Thoracic aorta (tissue), 2 donors: ENCODE measurements around the gene FRS2. TPM values are rescaled to one million over a fixed set of nuclear protein-coding genes. Genes with fewer than 3 reads are reported as not detected.

Source experiments
- ATAC-seq: fragments of 150-250 bp; one replicate; pipeline ENCODE4 v1.8.0; 2017; ENCODE audit warnings: low read depth; ENCODE audit not compliant: insufficient number of reproducible peaks, low FRiP score
- DNase-seq: peaks from one replicate; pipeline ENCODE4 v3.0.0-alpha.2; 2020; ENCODE audit warnings: low spot score
- H3K27ac ChIP-seq, 2 donors: fragments of 200-600 bp; sonication (generic); 1 replicate in 1 of 2; 2 replicates in 1 of 2; pipeline ENCODE4 v1.5.1; 2016; ENCODE audit warnings: mild to moderate bottlenecking in 2 of 2, moderate library complexity in 2 of 2
- H3K27me3 ChIP-seq: fragments of 200-600 bp; sonication (generic); replicated peaks from 2 replicates; pipeline ENCODE4 v1.6.0; 2016; ENCODE audit warnings: mild to moderate bottlenecking; ENCODE audit not compliant: insufficient read depth
- H3K36me3 ChIP-seq: fragments of 200-600 bp; sonication (generic); one replicate; pipeline ENCODE4 v1.5.1; 2016
- H3K4me1 ChIP-seq, 2 donors: fragments of 200-600 bp; sonication (generic); 1 replicate in 1 of 2; 2 replicates in 1 of 2; pipeline versions ENCODE4 v1.5.1 to v1.6.0; 2016; ENCODE audit warnings: low read depth in 2 of 2, mild to moderate bottlenecking in 1 of 2; ENCODE audit not compliant: control insufficient read depth in 1 of 2
- H3K4me3 ChIP-seq: fragments of 200-600 bp; sonication (generic); 2 replicates; pipeline ENCODE4 v1.5.1; 2016; ENCODE audit warnings: mild to moderate bottlenecking
- H3K9me3 ChIP-seq: fragments of 200-600 bp; sonication (generic); 2 replicates; pipeline ENCODE4 v1.5.1; 2016
- total RNA-seq, 2 donors: library from RNA; depleted of rRNA; stranded (reverse); fragments of >200 nt; gene quantifications; one replicate each; pipeline versions ENCODE4 v1.1.0 to v1.2.3, GENCODE V29; 2016
- TF ChIP-seq, protein P1 (sequence below): fragments of 200-600 bp; sonication (generic); IDR thresholded peaks from one replicate; pipeline ENCODE4 v1.5.1; 2019; ENCODE audit warnings: antibody characterized with exemption

FRS2 gene
- total RNA-seq, 2 donors from 2014 or later = 29.8 to 72.3 TPM

DNA sequence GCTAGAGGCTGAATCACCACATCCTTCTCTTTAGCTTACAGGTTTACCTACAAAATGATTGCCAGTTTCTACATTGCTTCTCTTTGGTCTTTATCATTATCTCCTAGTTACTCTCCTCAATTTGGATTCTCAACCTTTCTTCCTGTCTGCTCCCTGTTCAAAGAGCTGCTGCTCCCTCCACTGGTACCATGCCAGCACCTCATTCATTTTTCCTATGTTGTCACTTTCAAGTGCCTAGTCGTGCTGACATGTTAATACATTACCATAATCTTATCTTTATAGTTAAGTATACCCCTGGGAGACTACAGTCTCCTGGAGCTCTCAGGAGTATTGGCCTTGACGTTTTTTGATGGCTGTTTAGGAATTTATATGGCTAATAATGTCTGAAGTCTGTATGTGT is 14.2 kb downstream of the FRS2 start:
- Histone ChIP-seq H3K27me3 (no peaks in the 10 kb centered on the region), H3K36me3 (no peaks in the 10 kb centered on the region), H3K4me1 (peaks cover 7 to 30% of the 10 kb centered on the region in 2 donors), H3K27ac (no peak overlapping the region), H3K4me3 (no peak overlapping the region), H3K9me3 (peaks cover 5% of the 10 kb centered on the region)
- no peak for ATAC-seq
- TF ChIP-seq, protein P1, sequence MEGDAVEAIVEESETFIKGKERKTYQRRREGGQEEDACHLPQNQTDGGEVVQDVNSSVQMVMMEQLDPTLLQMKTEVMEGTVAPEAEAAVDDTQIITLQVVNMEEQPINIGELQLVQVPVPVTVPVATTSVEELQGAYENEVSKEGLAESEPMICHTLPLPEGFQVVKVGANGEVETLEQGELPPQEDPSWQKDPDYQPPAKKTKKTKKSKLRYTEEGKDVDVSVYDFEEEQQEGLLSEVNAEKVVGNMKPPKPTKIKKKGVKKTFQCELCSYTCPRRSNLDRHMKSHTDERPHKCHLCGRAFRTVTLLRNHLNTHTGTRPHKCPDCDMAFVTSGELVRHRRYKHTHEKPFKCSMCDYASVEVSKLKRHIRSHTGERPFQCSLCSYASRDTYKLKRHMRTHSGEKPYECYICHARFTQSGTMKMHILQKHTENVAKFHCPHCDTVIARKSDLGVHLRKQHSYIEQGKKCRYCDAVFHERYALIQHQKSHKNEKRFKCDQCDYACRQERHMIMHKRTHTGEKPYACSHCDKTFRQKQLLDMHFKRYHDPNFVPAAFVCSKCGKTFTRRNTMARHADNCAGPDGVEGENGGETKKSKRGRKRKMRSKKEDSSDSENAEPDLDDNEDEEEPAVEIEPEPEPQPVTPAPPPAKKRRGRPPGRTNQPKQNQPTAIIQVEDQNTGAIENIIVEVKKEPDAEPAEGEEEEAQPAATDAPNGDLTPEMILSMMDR = no peak
- no peak for DNase-seq

DNA sequence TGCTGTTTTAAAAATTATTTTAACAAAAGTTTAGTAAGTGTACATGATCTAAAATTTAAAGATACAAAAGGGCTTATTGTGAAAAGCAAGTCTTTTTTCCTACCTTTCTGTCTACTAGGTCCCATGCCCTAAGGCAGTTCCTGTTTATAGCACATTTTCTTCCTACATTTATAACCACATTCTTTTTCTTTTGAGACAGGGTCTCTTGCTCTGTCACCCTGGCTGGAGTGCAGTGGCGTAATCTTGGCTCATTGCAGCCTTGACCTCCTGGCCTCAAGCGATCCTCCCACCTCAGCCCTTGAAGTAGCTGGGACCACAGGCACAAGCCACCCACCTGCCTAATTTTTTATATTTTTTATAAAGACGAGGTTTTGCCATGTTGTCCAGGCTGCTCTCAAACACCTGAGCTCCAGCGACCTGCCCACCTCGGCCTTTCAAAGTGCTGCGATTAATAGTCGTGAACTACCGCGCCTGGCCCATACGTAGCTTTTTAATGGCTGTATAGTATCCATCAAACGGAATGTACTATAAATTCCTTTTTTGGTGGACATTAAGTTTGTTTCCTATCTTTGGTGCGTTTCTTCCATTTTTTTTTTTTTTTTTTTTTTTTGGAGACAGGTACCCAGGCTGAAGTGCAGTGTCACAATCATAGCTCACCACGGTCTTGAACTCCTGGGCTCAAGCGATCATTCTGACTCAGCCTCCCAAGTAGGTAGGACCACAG is 20.9 kb downstream of the FRS2 start:
- no peak for DNase-seq
- TF ChIP-seq, protein P1 = no peak

DNA sequence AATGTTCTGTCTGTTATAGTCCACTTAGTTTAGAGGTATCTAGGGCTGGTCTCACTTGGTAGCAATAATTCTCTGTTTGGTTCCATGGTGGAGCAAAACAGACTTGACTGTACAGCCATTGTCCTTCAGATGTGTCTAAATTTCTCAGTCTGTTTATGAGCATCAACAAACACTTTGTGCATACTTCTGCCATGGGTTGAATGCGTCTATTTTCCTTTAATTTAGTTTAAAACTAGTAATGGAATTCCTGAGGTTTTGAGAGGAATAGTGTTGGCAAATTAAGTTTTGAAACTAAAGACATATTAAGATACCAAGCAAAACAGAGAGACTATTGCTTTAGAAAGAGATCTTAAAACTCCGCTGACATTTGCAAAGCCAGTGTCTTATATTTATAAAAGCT is 22.6 kb downstream of the FRS2 start:
- no peak for ATAC-seq
- TF ChIP-seq, protein P1 = no peak

More for the DNA sequence above, 20.9 kb downstream of the FRS2 start:
- Histone ChIP-seq H3K36me3 (no peaks in the 10 kb centered on the region), H3K4me3 (no peak overlapping the region), H3K9me3 (peaks cover 5% of the 10 kb centered on the region), H3K4me1 (peaks cover 7 to 15% of the 10 kb centered on the region in 2 donors), H3K27me3 (no peaks in the 10 kb centered on the region), H3K27ac (no peak overlapping the region)
- no peak for ATAC-seq

DNA sequence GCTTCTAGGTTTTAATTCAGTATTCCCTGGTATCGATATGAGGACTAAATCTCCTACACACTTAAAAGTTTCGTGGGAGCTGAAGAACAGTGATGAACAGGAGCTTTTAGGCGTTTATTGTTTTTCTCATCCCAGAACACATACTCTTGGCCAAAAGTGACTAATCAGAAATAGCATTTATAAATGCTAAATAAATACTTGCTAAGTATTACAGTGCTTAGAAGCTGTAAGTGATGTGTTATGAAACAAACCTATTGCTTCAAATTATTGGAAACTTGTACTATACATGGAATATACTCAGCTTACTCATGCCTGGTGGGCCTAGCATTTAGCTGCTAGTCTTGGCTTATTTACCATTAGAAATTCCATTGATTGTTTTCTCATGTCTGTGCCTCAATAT is 24.9 kb downstream of the FRS2 start:
- Histone ChIP-seq H3K4me3 (no peak overlapping the region), H3K27me3 (no peaks in the 10 kb centered on the region), H3K27ac (no peak overlapping the region), H3K36me3 (no peaks in the 10 kb centered on the region), H3K9me3 (no peaks in the 10 kb centered on the region), H3K4me1 (peaks cover 13 to 42% of the 10 kb centered on the region in 2 donors)
- ATAC-seq = no peak
- no peak for DNase-seq
- TF ChIP-seq, protein P1 = no peak

More for the DNA sequence above, 22.6 kb downstream of the FRS2 start:
- no peak overlapping the region for H3K27ac ChIP-seq
- H3K9me3 ChIP-seq = no peaks in the 10 kb centered on the region
- no peak overlapping the region for H3K4me3 ChIP-seq
- no peak for DNase-seq
- no peaks in the 10 kb centered on the region for H3K27me3 ChIP-seq
- H3K36me3 ChIP-seq = no peaks in the 10 kb centered on the region
- peaks cover 9 to 26% of the 10 kb centered on the region in 2 donors for H3K4me1 ChIP-seq

DNA sequence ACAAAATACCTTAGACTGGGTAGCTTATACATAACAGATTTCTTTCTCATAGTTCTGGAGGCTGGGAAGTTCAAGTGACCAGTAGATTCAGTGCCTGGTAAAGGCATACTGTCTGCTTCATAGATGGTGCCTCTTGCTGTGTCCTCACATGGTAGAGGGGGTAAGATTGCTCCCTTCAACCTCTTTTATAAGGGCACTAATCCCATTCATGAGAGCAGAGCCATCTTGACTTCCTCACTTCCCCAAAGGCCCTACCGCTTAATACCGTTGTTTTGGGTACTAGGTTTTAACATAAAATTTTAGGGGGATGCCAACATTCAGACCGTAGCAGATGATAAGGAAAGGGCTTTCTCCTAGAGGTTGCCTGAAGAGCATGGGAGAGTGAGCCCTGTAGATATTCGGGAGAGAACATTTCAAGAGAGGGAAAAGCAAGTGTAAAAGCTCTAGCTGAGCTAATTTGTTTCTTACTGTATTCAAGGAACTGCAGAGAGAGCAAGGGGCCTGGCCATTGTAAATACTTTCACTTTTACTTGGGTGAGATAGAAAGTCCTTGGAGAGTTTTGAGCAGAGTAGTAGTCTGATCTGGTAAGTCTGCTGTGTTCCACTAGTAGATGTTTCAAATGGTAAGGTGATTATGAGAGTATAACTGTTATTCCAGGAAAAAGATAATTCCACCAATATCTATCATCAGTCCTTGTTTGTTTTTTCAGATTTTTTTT is 27.3 kb downstream of the FRS2 start:
- Histone ChIP-seq H3K4me3 (no peak overlapping the region), H3K27me3 (no peaks in the 10 kb centered on the region), H3K36me3 (no peaks in the 10 kb centered on the region), H3K4me1 (peaks cover 24 to 62% of the 10 kb centered on the region in 2 donors), H3K9me3 (no peaks in the 10 kb centered on the region), H3K27ac (no peak overlapping the region)
- TF ChIP-seq, protein P1 = no peak
- DNase-seq = no peak
- ATAC-seq = no peak
